HT1080 (cell line): ENCODE data around the gene CDH4. TPM values are rescaled to one million over a fixed set of nuclear protein-coding genes. Genes with fewer than 3 reads are reported as not detected.
"Not testable (repeated sequence)": the region's sequence is repeated elsewhere in the genome, so short reads cannot be mapped to it uniquely, and the experiment has no call there.

Source experiments
- DNase-seq: peaks from one replicate; pipeline ENCODE4 v3.0.0-alpha.2; 2015; ENCODE audit warnings: low read depth
- total RNA-seq: library from RNA; depleted of rRNA; stranded (reverse); fragments of >200 nt; shearing (Covaris generic); gene quantifications from 2 replicates; pipeline ENCODE4 v1.2.3, GENCODE V29; 2014

Gene CDH4
- total RNA-seq, 1 experiment from 2014 or later, result 10.8 TPM

DNA sequence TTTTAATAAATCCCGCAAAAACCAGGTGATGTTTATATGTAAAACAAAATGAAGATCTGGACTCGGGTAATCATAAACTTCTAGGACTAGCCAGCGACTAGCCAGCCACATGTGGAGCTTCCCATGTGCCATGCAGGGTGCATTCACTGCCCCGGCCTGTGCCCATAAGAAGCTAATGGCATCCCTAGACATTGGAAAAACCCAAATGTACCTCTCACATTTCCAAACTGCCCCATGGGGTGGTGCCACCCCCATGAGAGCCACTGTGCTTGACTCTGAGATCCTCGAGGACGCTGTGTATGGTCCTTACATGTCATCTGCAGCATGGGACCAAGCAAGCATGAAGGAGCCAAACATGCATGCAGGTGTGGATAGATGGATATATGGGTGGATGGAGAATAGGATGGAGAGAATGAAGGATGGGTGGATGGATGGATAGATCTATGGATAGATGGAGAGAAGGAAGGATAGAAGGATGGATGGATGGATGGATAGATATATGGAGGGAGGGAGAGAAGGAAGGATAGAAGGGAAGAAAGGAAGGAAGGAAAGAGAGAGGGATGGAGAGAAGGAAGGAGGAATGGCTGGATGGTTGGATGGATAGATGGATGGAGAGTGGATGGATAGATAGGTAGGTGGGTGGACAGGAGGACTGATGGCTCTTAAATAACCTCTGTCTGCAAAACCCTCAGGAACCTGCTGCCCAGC lies 203.6 kb downstream of the CDH4 start:
- no peak for DNase-seq

DNA sequence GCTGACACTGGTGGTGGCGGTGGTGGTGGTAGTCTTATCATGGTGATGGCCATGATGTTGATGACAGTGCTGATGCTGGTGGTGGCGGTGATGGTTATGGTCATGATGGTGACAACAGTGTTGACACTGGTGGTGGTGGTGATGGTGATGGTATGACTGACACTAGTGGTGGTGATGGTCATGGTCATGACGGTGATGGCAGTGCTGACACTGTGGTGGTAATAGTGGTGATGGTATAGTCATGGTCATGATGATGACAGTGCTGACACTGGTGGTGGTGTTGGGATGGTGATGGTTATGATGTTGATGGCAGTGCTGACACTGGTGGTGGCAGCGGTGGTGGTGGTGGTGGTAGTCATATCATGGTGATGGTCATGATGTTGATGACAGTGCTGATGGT lies 205.7 kb downstream of the CDH4 start:
- DNase-seq, result no peak

DNA sequence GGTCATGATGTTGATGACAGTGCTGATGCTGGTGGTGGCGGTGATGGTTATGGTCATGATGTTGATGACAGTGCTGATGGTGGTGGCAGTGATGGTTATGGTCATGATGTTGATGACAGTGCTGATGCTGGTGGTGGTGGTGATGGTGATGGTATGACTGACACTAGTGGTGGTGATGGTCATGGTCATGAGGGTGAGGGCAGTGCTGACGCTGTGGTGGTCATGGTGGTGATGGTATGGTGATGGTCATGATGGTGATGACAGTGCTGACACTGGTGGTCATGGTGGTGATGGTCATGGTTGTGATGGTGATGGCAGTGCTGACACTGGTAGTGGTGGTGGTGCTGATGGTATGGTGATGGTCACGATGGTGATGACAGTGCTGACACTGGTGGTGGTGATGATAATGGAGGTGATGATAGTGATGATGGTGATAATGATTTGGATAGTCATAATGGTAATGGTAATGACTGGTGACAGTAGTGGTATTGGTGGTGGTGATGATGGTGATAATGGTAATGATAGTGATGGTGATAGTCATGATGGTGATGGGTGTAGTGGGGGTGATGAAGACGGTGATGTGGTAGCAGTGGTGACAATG lies 206.2 kb downstream of the CDH4 start:
- no peak for DNase-seq

DNA sequence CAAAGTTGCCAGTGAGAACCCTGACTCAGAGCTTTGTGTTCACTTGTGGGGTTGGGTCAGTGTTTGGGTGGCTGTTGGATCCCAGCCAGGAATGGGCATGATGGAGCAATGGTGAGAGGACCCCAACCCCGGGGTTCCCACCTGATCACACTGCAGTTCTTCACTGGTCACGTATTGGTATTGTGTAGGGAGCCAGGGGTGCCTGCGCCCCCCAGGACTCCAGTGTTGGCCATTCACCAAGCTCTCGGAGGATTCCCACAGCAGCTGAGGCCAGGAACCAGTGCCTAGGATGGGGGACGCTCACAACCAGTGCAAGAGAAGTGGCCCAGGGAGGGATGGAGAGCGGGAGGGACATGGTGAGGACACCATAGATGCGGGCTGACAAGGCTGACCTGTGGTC lies 207.2 kb downstream of the CDH4 start:
- DNase-seq, result no peak

DNA sequence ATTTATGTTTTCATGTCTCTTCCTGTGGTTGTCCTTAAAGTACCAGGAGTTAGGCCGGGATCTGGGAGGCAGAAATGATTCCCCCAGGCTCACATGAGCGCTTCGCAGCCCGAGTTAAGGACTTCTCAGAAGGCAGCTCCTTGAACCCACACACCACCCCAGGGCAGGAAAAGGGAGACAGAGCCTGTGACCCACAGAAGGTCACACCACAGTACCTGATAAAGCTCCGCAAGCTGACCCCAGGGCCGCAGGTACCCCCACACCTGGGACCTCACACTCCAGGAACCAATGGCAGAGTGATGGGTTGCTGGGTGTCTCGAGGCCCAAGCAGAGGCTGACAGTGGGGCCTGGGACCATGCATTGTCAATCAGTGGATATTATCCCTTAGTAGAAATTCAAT lies 207.6 kb downstream of the CDH4 start:
- no peak for DNase-seq

DNA sequence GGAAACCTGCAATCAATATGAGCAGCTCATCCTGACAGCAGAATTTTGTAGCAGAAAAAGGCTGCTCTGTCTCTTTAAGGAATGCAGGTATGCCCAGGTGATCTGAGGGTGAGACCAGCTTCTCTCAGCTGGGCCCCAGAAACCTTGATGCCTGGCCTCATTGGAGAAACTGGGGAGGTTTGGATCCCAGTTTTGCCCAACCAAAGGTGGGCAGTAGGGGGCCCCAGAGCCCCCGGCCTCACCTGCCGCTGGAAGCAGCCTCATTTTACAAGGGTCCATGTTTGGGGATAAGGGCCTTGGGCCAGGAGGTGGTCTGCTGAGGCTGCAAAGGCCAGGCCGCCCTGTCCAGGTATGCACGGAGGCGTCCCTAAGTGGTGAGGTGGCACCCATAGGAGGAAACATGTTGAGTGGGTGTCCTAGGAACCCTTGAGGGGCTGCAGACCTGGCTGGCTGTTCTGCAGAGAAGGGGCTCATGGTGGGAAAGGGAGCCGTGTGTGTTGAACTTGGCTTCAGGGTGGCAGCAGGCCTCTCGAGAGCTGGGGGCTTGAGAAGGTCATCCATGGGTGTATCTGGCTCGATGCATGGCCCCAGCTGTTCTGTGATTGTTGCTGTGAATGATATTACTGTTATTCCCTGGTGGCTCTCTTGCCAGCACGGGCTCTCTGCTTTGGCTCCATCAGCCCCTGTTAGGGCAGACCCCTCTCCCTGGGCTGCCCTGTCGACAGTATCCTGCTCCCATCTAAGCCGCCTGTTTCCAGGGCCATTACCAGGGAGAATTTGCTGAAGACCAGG lies 208.4 kb downstream of the CDH4 start:
- no peak for DNase-seq

DNA sequence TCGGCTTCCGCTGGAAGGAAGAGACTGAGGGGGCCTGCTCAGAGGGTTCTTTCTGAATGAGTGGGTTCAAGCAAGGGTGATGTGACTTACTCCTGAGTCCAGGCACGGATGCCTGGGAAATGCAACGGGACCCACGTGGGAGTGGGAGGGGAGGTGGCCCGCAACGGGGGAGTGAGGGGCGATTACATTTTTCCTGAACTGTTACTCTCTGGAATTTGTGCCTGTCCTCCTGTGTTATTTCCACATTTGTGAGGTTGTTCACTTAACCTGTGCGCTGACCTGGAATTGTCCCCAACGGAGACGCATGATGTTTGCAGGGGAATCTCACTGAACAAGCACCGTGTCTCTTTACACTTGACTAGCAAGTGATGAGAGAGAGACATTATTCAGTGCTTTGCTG lies 209.4 kb downstream of the CDH4 start:
- DNase-seq, result no peak

DNA sequence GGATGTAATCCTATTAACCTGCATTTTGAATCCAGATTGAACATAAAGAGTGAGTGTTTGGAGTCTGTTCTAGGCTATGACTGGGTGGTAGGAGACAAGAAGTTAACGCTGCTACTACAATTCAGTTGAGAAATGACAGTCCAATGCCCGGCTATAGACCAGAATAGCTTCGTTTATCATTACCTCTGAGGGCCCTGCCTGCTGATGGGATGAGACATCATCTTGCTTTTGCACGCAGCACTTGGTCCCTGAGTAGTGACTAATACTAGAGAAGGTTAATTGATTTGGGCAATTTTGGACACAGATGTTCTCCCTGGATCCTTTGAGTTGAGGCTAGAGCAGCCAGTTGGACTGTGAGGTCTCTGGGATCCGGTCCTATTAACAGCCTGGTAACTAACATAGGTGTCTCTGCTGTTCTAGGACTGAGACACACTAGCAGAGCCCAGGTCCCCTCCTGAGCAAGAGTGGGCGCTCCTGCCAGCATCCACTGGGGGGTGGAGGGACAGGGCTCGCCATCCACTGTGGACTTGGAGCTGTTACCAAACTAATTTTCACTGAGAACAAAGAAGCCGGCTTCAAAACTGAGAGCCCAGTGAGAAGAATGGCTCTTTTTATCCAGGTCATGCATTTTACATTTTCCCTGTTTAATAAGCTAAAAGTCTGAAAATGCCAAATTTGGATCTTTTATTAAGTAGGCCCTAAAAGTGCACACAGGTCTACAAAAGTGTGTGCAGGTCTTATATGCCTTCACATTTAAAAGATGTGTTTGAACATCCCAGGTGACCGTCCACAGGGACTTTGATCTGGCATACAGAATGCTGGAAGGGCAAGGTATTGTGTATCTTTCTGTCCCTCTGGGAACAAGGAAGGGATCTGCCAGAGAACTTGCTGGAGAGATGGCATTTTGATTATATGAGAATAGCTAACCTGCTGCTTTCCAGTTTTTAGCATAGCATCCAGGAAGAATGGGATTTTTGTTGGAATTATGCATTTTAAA lies 212.5 kb downstream of the CDH4 start:
- DNase-seq, result no peak

DNA sequence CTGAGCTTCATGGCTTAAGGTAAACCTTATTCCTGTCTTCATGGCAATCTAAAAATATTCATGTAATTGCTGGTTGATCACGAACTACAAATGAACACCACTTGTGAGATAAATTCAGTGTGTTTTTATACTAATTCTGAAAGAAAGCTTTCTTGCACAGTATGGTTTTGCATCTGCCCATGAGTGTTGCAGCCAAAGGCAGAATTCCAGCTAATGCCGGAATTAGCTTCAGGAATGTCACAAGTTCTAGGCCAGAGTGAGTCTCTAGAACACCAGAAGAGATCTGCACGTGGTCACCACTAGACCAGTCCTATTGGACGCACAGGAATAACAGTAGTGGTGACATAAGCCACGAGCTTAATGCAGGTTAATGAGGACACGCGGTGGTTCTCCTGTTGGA lies 223.7 kb downstream of the CDH4 start:
- no peak for DNase-seq

DNA sequence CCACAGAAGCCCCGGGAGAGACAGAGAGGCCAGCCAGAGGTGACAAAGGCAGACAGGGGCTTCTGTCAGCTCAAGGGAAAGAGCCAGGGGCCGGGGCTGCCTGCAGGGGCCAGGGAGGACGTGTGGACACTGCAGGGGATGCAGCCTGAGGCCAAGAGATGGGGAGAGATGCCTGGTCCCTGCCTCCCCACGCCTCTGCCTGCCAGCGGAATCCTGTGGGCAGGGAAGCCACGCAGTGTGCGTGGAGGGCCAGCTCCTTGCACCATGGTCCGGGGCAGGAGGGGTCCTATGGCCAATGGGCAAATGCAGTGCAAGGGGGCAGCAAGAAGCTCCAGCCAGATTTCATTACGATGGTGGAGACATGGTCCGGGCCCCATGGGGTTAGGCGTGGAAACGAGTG lies 224.9 kb downstream of the CDH4 start:
- DNase-seq, result no peak

DNA sequence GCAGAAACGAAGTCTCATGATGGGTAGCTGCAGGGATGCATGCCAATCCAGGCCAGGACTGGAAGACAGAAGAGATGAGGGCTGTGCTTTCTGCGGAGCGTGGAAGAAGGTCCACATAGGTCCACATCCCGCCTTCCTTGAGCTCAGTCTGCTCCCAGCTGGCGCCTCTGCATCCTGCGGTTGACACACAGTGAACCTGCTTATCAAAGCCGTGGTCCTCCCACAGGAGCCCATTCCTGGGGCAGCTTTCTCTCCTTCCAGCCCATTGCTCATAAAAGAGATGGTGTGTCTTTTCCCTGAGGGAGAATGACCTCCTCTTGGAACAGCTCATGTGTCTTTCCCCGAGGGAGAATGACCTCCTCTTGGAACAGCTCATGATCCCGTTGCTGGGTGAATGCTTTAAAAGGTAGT lies 225.4 kb downstream of the CDH4 start:
- DNase-seq, result no peak

DNA sequence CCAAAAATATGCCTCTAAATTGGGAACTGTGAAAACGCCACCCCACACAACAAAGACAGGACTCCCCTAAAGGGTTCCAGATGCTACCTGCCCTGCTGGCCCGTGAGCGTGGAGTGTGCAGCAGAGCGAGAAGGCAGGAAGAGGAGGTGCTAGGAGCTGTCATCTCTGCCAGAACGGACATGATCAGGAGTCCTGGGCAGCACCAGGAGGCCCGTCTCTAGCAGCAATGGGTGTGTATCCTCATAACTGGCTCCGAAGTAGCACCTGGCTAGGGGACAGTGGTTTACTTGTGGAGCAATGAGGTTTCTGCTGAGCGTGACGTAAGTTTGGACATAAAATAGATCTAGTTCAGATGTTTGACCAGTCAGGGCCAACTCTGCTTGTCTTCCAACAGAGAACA lies 226.0 kb downstream of the CDH4 start:
- DNase-seq, result no peak

DNA sequence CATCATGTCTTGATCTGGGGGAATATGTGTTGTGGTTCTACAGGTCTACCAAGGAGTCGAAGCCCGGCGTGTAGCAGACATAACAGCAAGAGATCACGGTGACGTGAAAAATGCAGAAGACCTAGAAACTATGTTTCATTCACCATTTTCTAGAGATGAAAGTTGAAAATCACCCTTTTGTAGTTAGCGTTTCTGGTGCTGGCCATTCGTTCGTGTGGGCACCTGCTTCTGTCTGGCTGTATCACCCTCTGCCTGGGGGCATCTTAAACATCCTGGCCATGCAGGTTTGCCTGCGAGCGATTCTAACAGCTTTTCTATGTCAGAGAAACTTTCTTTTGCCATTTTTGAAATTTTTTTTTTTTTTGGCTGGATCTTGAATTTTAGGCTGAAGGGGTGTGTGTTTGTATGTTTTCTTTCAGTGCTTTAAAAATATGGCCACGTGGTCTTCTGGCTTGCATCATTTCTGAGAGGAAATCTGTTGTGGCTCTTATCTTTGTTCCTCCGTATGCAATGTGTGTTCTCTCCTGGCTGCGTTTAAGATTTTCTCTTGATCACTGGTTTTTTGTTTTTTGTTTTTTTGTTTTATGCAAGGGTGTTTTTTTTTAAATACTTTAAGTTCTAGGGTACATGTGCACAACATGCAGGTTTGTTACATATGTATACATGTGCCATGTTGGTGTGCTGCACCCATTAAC lies 226.7 kb downstream of the CDH4 start:
- DNase-seq, result no peak

DNA sequence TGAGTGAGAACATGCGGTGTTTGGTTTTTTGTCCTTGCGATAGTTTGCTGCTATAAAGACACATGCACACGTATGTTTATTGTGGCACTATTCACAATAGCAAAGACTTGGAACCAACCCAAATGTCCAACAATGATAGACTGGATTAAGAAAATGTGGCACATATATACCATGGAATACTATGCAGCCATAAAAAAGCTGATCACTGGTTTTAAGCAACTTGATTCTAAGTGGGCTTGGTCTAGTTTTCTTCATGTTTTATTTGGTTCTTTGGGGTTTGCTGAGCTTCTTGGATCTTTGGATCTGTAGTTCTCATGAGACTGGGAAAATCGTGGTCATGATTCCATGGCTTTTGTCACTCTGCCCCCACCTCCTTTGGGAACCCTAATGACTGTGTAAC lies 227.4 kb downstream of the CDH4 start:
- not testable (repeated sequence) for DNase-seq

DNA sequence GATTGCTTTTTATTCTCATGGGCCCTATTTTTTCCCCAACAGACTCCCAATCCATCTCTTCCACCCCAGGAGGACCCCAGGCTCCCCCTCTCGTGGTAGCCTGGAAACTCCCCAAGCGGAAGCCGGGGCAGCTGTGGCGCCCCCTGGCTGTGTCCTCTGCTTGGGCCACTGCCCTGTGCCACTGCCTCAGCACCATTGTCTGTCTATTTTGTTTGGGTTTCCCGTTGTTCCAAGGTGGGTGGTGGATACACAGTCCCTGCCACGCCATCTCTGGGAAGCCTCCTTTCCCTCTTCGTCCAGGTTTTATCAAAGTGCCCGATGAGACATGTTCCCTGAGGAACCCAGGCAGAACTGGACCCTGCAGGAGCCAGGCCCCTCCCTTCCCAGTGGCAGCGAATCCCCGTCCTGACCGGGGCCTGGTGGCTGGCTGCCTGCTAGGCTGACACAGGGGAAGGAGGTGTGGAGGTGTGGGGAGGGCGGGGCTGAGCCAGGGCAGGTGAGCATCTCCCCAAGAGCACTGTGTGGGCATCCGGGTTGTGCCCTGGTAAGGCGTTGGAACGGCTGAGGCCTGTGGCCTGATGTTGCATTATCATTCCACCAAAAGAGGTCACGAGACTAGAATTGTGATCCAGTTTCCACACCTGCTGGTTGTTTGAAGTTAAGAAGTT lies 228.2 kb downstream of the CDH4 start:
- no peak for DNase-seq

DNA sequence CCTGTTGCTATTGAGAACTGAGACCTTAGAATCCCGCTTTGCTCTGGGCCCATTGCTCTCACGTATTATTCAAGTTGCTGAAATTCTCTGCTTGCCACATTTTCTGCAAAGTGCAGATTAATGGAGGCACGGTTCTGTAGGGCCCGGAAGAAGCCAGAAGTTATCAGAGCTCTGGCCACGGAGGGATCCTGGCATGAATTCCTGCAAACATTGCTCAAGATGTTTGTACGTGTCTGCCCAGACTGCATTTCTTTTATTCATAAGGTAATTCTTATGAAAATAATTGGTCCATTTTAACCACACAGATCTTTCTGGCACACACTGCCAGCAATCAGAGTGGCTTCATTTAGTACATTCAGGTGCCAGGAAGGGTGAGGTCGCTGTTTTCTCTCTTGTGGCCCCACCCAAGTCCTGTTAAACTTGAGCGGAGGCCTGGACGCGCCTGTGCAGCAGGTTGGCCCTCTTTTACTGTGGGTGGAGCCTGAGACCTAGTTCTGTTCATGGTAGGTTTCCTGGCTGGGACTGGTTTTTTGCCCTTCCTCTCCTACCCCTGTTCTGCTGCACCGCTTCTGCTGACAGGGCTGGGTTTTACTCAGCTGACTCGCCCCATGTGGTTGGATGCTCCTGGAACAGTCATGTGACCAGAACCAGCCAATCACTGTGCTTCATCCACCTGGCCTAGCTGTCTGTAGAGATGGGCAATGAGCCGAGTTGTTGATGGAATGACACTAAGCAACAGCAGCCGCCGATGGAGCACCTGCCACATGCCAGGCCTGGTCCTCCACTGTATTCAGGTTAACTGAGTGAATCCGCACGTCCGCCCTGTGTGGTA lies 230.2 kb downstream of the CDH4 start:
- DNase-seq, result no peak

DNA sequence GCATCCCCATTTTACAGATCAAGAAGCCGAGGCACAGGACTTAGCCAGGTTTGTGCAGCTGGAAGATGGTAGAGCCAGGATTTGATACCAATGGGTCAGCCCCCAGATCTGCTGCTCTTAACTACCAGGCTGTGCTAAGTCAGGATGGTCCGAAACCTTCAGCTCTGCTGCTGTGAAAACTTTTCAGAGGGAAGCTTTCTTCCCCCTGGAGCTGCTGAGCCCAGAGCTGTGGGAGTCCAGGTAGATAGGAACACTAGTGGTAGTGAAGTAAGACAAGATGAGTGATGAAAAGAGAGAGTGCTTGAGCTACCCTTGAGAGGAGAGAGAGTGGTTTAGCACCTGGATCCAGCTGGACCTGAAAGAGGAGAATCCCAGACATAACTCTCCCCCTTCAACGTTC lies 230.8 kb downstream of the CDH4 start:
- DNase-seq, result no peak

DNA sequence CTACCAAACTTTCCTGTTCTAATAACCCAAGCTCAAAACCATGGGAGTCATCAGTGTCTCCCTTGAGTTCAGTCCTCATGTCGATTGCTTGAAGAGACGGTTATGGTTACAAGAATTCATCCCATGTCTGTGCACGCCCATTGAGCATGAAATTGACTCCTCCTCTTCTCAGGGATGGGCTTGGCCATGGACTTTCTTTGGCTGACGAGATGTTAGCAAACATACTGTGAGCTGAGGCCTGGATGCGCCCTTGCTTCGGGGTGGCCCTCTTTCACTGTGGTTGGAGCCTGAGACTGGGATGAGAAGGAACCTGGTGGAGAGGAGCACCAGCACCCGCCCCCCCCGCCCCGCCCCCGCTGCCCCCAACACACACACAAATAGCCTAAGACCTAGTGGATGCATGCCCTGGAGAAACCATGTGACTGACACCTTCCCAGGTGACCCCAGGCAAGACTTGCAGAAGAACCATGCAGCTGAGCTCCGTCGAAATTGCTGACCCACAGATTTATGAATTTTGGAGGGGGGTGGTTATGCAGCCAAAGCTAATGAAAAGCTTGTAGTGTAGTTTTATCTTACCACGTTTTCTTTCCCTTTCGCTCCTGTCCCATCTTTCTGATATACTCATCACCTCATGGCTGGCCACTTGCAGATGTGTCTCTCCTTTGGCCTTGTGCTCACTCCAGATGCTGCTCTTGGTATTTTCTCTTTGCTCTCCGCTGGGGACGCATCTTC lies 231.4 kb downstream of the CDH4 start:
- no peak for DNase-seq

DNA sequence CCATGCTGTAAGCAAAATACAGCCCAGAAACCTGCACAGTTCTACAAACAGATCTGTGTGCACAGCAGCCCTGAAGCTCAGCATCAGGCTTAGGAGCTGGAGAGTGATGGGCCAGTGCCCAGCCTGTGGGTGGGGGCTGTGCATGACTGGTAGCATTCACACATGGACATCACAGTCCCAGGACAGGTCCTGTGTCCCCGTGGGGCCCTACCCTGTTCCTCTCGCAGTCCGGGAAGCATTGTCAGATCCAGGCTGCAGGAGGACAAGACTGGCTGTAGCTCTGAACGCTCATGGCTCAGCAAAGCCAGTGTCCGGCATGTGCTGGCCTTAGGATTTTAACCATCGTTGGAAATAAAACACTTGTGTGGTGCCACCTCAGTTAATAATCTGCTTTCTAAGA lies 234.1 kb downstream of the CDH4 start:
- no peak for DNase-seq
